ENCODE data around the gene KRT25.

Gene KRT25, protein sequence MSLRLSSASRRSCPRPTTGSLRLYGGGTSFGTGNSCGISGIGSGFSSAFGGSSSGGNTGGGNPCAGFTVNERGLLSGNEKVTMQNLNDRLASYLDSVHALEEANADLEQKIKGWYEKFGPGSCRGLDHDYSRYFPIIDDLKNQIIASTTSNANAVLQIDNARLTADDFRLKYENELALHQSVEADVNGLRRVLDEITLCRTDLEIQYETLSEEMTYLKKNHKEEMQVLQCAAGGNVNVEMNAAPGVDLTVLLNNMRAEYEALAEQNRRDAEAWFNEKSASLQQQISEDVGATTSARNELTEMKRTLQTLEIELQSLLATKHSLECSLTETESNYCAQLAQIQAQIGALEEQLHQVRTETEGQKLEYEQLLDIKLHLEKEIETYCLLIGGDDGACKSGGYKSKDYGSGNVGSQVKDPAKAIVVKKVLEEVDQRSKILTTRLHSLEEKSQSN

DNA sequence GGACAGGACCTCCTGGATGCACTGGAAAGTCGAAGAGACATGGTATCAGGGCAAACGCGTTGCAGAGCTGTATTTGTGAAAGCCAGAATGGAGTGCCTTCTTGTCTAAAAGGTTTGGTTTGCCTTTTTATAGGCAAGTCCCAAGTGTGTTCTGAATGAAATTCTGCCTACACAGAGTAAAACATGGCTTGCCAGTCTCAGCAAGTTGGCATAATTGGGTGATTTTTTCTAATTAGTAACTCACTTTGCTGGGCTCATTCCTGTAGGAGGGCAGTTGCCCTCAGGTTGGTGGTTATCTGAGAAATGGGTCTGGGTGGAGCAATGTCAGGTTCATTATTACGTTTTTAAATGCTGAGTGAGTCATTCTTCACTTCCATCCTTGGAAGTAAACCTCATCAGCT, at the start of gene KRT25:
TSS of gene KRT25 (minus strand) at position 101 of the 400 bp plus-strand sequence. CDS start at position 41, 60 bp downstream.
- DNase-seq (ENCODE audit: low read depth, low spot score): no peak

- no peak for DNase-seq (ENCODE audit: low read depth, low spot score)
Observed at GRCh38 chr17:40803617-40804082, 48.5 kb upstream of the KRT25 start.

DNA sequence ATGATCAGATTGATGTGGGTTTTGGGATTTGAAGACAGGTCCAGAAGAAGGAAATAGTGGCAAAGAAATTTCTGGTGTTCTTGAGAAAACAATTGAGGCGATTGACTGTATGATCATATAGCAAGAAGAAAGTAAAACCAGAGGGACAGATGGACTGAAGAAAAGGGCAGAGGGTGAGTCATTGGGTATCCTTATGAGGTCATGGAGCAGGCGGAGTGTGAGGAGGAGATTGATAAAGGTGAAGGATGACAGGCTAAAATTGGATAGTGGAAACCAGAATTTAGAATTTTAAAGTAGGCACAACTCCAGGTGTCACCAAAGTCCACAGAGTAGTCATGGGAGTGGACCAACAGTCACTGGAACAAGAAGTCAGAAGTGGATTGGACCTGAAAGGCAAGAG, 46.0 kb upstream of the KRT25 start:
- no peak for DNase-seq (ENCODE audit: low read depth, low spot score)

- no peak for DNase-seq (ENCODE audit: low read depth, low spot score)
Observed at GRCh38 chr17:40800381-40800780, 45.2 kb upstream of the KRT25 start.

DNA sequence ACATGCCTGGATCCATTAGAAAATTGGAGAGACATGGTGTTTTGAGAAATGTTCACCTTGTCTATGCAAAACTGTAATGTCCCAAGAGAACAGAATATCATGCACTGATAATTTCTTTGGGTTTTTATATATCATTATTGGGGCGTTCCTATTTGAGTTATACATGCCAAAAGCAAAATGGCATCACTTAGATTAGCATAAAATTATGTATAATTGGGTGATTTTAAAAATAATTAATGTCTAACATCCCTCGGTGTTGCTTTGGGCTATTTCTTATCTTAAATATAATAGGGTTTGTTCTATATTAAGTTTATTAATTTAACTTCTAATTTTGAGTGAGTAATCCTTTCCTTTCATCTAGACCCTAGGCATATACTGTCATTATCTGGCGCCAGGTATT, 44.7 kb upstream of the KRT25 start, which contains the start of gene KRT28:
TSS of gene KRT28 (minus strand) at position 101 of the 400 bp plus-strand sequence. CDS start at position 35, 66 bp downstream.
- DNase-seq (ENCODE audit: low read depth, low spot score): no peak

GRCh38 chr17:40796846-40797245, 41.7 kb upstream of the KRT25 start:
- DNase-seq (ENCODE audit: low read depth, low spot score): no peak

DNA sequence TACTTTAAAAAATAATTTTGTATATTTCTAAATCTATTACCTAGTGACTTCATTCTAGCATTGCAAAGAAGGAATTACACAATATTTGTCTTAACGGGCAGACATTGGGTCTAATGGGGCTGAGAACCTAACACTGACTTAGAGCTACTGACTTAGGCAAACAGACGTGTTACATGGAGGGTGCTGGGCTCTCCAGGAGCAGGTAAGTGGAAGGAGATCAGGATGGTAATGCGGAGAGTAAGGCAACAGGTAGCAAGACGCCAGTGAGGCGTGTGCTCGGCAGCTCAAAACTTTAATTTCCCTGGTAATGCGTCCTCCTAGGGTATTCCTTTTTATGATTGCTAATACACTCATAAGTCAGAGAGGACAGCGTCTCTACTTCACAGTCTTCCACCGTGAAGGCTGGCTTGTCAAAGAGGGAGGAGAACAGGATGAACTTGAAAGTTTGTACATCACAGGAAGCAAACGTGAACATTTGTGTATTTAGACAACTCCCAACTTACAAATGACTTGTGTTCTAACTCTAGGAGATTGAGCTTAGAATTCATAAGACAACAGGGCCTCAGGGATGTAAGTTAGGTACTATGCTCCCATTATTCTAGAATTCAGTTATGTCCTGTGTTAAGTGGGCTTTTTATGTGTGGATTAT, 40.0 kb upstream of the KRT25 start:
- no peak for DNase-seq (ENCODE audit: low read depth, low spot score)

GRCh38 chr17:40794466-40794865, 39.3 kb upstream of the KRT25 start:
- DNase-seq (ENCODE audit: low read depth, low spot score): no peak

GRCh38 chr17:40793832-40794231, 38.7 kb upstream of the KRT25 start:
- DNase-seq (ENCODE audit: low read depth, low spot score): no peak

GRCh38 chr17:40791787-40792436, 36.8 kb upstream of the KRT25 start:
- no peak for DNase-seq (ENCODE audit: low read depth, low spot score)

GRCh38 chr17:40791111-40791510, 36.0 kb upstream of the KRT25 start:
- DNase-seq (ENCODE audit: low read depth, low spot score): no peak

DNA sequence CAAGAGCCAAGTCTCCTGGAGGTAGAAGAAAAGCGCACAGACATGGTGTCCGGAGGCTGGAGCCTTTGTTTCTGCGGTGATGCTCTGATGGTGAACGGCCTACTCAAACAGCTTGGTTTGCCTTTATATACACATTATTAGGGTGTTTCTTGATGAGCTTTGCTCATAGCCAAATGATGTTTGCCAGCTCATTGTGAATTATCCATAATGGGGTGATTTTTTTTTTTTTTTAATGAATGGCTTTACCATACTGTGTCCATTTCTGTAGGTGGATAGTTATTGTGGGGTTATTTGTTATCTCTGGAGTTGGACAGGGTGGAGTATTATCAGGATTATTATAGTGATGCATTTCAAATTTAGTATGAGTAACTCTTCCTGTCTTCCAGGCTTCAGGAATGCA, 27.3 kb upstream of the KRT25 start, which contains the start of gene KRT27:
TSS of gene KRT27 (minus strand) at position 101 of the 400 bp plus-strand sequence. CDS start at position 44, 57 bp downstream.
- DNase-seq (ENCODE audit: low read depth, low spot score): no peak

DNA sequence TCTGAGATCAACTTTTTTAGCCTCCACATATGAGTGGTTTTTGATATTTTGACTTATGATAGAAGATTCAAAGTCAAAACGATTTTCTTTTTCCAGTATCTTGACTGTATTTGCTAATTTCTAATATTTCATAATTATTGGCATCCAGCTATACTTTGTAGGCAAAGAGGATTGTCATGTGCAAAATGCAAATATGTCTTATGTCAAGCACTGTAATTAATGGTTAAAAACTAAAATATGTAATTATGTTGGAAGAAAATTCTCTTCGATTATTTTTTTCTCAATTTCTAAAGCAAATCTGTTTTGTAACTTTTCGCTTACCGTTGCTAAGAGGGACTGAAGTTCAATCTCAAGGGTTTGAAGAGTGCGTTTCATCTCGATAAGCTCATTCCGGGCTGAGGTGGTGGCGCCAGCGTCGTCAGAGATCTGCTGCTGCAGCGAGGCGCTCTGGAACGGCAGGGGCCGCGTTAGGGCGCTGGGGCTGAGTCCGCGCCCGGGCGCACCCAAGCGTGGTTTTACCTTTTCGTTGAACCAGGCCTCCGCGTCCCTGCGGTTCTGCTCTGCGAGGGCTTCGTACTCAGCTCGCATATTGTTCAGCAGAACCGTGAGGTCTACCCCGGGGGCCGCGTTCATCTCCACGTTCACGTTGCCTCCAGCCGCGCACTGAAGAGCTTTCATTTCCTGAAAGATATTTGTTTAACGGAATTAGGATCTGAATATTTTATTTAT, 24.2 kb upstream of the KRT25 start:
- DNase-seq (ENCODE audit: low read depth, low spot score): no peak

DNA sequence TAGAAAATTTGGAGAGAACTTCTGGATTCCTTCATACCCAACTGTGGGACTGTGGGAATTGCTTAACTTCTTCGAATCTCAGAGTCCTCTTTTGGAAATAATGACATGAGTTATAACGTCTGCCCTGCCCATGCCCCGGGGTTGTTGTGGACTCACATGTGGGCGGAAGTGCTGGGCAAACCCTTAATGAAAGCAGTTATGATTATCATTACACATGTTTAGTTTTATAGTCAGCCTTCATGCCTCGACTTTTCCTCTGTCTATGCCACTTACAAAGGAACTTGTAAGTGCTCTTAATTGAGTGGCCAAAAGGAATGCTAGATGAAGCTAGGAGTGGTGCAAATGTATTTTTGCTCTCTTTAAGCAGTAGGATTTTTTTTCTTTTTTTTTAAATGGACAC, 23.3 kb upstream of the KRT25 start:
- no peak for DNase-seq (ENCODE audit: low read depth, low spot score)

DNA sequence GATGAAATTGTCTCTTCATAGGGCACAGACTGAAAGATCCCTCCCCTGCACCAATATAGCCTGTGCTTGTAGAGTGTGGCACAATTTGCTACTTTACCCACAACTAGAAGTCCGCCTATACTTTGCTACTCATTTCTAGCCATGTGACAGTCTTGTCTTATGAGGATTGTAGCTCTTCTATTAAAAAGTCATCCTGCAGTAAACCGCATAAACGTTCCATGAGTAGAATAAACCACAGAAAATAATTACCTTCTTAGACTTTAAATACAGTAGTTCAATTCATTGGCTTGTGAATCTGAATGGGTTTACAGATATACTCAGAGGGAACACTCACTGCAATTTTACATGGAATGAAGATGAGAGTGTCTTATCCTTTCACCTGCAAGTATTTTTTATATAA, 22.8 kb upstream of the KRT25 start:
- no peak for DNase-seq (ENCODE audit: low read depth, low spot score)

GRCh38 chr17:40777459-40777858, 22.3 kb upstream of the KRT25 start:
- DNase-seq (ENCODE audit: low read depth, low spot score): no peak

GRCh38 chr17:40775945-40776344, 20.8 kb upstream of the KRT25 start:
- no peak for DNase-seq (ENCODE audit: low read depth, low spot score)

- DNase-seq (ENCODE audit: low read depth, low spot score): no peak
Observed at GRCh38 chr17:40772101-40772500, 17.0 kb upstream of the KRT25 start, which contains the start of gene KRT26. Gene KRT26, minus strand, starts transcription at chr17:40772201. Its CDS starts 88 bp downstream, at chr17:40772113.

GRCh38 chr17:40765657-40766056, 10.5 kb upstream of the KRT25 start:
- no peak for DNase-seq (ENCODE audit: low read depth, low spot score)

DNA sequence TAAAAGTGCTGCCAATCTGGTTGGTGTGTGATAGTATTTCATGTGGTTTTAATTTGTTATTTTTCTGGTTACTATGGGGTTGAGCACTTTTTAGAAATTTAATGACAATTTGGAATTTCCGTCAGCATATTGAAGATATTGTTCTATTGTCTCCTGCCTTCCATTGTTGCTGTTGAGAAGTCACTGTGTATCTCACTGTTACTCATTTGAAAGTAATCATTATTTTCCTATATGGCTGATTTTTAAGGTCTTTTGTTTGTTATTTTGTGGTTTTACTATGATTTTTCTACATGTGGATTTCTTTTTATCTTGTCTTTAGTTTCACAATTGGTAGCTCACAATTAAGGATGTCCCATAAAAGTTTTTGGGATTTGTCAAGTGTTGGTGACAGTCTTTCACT, 8.6 kb upstream of the KRT25 start:
- no peak for DNase-seq (ENCODE audit: low read depth, low spot score)

Measured in smooth muscle cell of the brain vasculature (primary cell).